ENCODE data around the gene CFAP77.

The CFAP77 gene

DNA sequence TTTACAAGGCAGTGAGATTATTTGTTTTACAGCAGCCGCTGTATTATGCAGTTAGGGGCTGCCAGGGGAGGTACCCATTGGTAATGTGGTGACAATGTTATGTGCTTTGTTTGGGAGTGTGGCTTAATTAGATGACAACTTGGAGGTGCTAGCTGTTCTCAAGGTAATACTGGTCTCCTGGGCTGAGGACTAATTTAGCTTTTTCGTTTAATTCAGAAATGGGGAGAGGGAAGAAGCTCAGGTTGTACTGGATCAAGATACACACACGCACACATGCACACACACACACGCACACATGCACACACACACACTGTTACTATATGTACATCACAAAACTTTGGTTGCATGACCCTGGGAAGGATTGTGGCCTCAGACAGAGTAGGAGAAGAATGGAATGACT, 37.9 kb downstream of the CFAP77 start:
- no peak for DNase-seq (ENCODE audit: low read depth in 1 of 2, low spot score in 1 of 2)

DNA sequence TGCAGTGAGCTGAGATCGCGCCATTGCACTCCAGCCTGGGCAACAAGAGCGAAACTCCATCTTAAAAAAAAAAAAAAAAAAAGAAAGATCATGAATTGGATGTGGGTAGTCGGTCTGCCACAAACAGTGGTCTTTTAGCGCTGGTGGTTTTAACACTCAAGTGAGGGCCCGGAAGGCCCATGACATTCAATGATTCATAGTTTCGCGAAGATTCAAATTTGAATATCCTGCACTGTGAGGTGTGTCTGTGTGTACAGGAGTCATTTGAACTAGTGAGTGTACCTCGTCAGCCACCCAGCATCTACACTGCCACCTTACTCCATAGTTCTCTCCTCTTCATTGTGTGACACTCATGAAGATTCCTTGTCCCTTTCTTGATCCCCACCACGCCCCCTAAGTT, 41.3 kb downstream of the CFAP77 start:
- DNase-seq (ENCODE audit: low read depth in 1 of 2, low spot score in 1 of 2), result no peak

DNA sequence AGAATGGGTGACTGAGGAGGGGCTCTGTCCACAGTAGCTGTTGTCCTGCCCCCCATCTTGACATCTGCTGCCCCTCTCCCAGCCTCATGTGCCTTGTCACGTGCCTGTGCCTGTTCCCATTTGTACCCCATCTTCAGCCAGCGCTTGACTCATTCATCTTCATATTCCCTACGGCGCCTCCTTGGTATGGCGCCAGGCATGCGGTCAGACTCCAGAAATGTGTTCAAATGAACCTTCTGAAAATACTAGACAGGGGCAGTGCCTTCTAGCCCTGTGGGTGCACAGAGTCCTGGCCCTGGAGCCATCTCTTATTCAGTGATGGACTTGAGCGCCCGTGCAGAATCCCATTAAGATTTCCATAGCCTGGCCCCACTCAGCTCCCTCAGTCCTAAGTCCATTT, 46.2 kb downstream of the CFAP77 start:
- DNase-seq (ENCODE audit: low read depth in 1 of 2, low spot score in 1 of 2), result no peak

DNA sequence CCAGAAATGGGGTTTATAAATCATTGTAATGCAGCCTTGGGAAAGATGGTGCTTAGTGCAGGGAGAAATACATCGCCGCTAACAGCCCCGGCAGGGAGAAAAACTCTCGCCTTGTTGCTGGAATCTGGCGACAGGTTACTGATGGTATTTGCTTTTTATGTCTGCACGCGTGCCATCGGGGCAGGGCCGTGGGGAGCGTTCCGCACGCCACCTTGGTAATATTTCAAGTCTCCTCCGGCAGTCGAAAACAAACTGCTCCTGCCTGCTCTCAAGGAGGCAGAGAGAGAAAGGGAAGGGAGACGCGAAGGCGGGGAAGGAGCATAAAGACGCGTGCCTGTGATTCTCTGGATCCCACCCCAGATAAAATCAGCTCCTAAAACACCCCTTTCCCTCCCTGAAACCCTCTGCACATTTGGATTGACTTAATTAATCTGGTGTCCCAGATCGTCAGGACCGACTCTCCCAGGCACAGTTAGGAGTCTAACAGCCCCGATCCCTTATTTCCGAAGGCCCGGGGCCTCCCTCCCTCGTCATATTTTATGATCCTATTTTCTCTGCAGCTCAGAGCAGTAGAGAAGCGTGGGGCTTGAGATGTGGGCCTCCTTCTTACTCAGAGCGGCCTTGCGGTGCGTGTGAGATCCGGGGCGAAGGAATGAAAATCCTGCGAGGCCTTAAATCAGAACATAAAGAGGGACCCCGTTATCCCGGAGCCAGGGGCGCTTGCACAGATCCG, 47.7 kb downstream of the CFAP77 start:
- DNase-seq (ENCODE audit: low read depth in 1 of 2, low spot score in 1 of 2), result no peak

DNA sequence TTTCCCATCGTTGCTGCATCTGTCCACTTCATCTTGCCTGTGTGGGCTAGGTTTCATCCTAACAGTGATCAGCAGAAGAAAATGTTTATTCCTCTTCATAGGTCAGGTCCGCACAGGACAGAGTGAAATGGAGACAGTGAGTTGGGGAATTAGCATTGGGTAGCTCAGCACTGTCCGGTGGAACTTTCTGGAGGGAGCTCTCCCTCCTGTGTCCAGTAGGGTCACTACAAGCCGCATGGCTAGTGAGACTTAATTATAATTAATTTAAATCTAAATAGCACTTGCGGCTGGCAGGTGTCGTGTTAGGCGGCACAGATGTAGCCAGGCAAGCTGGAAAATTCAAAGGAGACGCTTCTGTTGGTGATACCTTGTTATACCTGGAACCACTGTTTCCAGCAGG, 48.4 kb downstream of the CFAP77 start:
- no peak for DNase-seq (ENCODE audit: low read depth in 1 of 2, low spot score in 1 of 2)

DNA sequence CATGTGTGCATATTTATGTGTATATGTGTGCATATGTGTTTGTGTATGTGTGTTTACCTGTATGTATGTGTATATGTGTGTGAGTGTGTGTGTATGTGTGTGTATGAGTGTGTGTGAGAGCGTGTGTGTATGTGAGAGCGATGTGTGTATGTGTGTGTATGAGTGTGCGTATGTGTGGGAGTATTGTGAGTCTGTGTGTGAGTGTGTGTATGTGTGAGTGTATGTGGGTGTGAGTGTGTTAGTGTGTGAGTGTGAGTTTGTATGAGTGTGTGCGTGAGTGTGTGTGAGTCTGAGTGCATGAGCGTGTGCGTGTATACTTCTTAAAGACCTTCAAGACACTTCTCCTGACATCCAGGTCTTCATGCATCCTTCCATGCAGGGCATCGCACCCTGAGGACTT, 49.6 kb downstream of the CFAP77 start:
- DNase-seq (ENCODE audit: low read depth in 1 of 2, low spot score in 1 of 2), result no peak

DNA sequence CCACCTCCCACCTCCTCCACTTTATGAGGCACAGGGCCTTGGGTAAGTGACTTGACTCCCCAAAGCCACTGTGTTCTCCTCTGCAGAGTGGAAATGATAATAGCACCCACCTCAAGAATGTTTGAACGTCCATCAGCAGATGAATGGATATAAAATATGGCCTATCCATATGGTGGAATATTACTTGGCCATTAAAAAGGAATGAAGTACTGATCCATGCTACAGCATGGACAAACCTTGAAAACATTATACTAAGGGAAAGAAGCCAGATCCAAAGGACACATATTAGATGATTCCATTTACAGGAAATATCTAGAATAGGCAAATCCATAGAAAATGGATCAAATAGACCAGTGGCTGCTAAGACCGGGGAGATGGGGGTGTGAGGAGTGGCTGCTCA, 50.2 kb downstream of the CFAP77 start:
- no peak for DNase-seq (ENCODE audit: low read depth in 1 of 2, low spot score in 1 of 2)

DNA sequence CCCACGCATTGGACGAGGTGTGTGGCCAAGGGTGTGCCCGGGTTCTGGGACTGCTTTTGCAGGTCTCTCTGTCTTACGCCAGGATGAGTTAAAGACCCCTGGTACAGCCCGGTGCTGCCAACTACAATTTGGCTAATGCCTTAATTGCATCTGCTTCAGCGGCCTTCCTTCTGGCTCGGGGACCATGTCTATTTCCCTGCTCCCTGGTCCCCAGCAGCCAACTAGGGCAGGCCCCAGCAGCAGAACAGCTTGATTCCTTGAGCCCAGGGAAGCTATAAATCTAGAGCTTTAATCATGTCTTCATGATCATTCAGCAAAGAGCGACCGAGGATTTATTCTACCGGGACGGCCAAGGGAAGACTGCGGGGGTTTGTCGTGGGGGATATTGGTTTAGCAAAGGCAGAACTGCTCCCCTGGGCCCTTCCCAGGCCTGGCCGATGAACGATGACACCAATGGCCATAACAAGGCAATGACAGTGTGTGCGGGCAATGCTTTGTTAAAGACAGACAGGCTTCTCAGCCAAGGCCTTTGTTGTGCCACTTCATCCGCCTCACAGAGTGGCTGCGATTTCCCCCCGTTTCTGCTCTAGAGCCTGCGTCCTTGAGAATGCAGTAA, 51.4 kb downstream of the CFAP77 start:
- no peak for DNase-seq (ENCODE audit: low read depth in 1 of 2, low spot score in 1 of 2)

DNA sequence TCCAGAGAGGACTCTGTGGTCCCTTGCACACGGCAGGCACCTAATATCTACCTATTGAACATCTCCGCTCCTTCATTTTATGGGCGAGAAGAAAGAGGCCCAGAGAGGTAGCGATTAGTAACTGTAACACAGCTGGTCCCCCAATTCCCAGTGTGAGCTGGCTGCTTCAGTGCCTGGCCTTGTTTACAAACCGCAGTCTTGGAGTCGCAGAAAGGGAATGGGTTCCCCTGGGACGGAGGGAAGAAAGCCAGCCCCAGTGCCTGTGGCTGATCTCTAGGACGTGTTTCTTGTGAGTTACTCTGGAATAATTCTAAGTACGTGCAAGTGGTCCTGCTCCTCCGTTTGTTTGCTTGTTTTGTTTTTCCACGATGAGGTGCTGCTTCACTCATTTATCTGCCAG, 52.0 kb downstream of the CFAP77 start:
- DNase-seq (ENCODE audit: low read depth in 1 of 2, low spot score in 1 of 2), result no peak

DNA sequence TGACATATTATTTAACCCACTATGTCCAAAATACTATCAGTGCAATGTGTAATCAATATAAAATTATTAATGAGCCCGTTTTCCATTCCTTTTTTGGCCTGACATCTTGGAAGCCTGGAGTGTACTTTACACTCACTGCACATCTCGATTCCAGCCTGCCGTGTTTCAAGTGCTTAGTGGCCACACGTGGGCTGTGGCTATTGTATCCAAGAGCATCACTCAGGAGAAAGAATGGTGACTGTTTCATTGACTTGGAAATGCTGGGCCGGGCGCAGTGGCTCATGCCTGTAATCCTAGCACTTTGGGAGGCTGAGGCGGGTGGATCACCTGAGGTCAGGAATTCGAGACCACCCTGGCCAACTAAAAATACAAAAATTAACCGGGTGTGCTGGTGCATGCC, 54.5 kb downstream of the CFAP77 start:
- DNase-seq (ENCODE audit: low read depth in 1 of 2, low spot score in 1 of 2), result no peak

DNA sequence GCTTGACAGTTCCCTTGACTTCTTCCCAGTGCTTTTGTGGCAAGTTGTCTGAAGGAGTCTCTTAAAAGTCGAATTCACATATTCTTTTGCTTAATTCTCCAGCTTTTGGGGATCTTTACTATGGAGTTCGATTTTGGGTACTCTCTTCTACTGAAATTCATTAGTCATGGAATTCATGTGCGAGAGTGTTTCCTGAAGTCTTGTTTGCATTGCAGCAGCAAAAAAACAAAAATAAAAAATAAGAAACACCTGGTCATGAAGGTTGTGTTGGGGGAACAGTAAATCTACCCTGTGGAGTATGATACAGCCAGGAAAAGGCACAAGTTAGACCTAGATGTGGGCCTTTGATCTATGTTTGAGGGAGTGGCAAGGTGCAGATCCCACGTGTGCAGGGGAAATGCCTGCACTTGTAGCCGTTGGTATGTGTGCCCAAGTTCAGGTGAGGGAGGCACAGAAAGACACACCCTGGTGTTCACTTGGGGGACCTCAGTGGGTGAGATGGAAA, 55.2 kb downstream of the CFAP77 start:
- DNase-seq (ENCODE audit: low read depth in 1 of 2, low spot score in 1 of 2), result no peak

DNA sequence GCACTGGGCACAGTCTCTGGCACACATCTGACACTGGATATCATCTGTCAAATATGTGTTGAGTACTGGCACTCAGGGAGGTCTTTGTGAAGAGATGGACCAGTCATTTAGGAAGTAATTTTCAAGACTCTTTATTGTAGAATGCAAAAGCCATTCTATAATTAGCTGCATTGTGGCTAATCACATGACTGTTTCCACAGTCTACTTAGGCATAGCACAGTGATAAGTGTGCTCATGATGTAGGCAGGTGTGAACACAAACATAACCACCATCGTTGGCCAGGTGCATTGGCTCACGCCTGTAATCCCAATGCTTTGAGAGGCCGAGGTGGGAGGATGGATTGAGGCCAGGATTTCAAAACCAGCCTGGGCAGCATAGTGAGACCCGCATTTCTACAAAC, 62.2 kb downstream of the CFAP77 start:
- DNase-seq (ENCODE audit: low read depth in 1 of 2, low spot score in 1 of 2), result no peak

DNA sequence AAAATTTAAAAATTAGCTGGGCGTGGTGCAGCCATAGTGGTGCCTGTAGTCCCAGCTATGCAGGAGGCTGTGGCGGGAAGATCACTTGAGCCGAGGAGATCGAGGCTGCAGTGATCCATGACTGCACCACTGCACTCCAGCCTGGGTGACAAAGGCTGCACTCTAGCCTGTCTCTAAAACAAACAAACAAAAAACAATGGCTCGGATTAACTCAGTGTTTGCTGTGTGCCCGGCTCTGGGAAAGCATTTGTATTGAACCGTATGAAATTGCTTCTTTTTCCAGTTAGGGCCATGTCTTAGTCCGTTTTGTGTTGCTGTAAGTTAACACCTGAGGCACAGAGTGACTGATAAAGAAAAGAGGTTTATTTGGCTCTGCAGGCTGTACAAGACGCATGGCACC, 62.6 kb downstream of the CFAP77 start:
- DNase-seq (ENCODE audit: low read depth in 1 of 2, low spot score in 1 of 2), result no peak

DNA sequence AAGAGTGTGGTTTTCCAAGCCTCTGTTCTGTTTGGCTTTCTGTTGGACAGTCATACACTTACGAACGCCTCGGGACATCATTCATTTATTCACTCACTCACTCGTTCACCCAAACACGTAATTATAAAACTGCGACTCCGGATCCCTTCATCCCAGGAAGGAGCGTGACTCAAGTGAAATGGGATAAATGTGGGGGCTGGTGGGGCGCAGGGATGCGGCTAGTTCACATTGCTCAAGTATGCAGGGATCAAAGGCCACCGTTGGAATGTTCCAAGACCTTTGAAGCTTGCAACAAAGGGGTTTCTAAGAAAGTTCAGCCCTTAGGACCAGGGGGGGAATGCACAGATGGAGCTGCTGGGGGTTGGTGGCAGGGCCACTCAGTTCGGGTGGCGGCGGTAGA, 64.2 kb downstream of the CFAP77 start:
- DNase-seq (ENCODE audit: low read depth in 1 of 2, low spot score in 1 of 2), result no peak

DNA sequence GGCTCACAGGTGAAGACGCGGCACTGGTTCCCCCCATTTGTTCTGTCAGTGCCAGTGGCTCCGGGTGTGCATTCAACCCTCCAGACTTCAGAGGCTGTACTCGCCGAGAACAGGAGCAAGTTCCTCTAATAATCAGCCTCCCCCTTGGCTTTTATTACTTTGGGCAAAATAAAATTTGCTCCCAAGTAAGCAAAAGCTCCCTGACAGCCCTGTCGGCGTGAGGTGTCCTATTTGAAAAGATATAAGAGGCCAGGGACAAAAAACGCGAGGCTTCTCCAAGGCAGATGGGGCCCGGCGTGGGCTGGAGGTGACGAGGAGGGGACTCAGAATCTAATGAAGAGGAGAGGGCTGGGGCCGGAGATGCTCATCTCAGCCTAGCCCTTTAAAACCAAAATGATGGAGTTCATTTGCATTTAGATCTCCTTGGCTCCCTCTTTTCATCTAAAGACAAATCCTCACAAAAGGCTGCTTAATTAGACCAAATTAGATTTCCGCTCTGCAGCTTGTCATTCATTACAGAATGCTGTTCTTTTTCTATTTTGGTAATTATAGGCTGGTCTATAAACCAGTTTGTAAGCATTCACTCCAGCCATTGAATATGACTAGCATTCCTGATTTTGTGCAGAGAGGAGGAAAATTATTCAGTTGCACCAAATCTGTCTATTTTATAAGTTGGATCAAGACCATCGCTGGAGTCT, 68.5 kb downstream of the CFAP77 start:
- DNase-seq (ENCODE audit: low read depth in 1 of 2, low spot score in 1 of 2), result no peak

DNA sequence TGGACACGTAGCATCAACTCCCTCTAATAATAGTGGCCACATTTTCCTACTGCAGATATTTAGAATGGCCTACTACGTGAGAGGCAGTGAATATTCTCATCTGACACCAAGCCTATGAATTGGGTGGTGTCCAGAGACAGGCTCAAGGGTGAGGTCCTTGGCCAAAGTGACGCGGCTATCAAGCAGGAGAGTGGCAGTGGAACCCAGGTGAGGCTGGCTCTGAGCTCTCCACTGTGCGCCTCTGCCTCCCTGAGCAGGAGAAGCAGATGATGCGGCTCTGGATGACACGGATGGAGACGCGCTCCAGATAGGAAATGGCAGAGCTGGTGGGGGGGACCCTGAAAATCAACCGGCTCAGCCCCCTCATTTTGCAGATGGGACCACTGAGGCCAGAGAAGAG, 69.7 kb downstream of the CFAP77 start:
- no peak for DNase-seq (ENCODE audit: low read depth in 1 of 2, low spot score in 1 of 2)

DNA sequence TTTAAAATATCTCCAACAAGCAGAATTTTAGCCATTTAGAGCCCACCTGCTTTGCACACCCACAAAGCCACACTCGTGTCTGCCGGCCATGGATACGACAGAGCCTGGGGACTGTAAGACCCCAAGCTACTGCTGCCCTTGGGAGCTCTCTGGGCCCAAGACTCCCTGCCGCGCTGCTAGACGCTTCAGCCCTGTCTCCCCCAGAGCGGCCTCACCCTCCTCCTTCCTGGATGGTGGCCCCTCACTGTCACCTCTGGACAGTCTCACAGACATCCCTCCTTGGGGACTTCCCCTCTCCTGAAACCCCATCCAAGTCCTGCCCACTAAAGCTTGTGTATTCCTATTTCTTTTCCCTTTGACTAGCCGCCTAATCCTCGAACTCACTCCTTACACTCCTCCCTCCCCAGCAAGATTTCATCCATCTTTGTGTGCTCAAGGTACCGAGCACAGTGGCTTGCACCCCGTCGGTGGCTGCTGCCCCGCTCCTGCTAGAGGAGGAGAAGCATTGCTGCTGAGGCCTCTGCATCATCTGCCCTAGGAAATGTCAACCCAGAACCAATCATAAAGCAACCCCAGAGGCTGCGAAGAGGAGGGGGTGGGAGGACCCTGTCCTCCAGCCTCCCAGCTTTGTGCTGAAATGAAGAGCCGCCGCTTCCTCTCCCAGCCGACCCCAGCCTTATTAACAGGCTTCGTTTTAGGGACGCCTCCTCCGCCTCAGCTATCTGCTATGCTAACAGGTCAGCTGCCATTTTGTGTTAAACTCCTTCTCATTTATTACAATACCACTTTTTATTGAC, 71.2 kb downstream of the CFAP77 start:
- DNase-seq (ENCODE audit: low read depth in 1 of 2, low spot score in 1 of 2), result no peak

DNA sequence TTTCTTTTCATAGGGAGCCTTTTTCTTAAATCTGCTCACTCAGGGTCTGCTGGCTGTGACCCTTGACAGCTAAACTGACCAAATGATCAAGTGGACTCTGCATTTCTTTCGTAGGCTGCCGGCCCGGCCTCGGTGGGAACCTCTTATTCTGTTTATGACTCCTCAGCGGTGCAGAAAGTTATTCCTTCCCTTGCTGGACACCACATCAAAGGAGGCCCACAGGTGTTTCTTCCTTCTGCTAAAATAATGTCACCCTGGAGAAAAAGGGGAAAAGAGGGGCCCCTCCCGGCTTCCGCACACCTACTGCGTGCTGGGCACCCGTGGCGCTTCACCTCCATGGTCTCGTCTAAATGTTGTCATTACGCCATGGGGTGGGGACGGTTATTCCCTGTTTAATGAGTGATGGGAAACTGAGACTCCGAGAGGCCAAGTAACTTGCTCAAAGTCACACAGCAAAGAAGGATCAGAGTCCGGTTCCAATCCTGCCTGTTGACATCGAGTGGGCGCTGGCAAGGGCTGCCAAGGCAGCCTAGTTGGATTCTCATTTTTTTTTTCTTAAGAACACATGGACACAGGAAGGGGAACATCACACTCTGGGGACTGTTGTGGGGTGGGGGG, 72.3 kb downstream of the CFAP77 start:
- no peak for DNase-seq (ENCODE audit: low read depth in 1 of 2, low spot score in 1 of 2)

DNA sequence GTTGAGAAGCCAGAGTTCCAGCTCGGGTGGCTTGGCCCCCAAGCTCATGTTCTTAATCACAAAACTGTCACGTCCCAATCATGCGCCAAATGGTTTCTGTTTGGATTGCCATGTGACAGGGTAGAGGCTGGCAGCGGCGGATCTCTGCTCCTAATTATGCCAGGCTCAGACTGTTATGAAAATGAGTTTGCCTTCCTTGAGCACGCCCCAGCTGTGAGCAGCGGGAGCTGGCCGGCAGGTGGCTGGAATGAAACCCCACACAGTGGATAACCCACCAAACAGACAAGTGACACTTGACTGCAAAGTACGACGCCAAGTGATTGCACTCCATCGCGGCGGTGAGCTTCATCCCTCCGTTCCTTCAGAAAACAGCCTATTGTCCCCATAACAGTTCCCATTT, 75.4 kb downstream of the CFAP77 start:
- DNase-seq (ENCODE audit: low read depth in 1 of 2, low spot score in 1 of 2), result no peak

DNA sequence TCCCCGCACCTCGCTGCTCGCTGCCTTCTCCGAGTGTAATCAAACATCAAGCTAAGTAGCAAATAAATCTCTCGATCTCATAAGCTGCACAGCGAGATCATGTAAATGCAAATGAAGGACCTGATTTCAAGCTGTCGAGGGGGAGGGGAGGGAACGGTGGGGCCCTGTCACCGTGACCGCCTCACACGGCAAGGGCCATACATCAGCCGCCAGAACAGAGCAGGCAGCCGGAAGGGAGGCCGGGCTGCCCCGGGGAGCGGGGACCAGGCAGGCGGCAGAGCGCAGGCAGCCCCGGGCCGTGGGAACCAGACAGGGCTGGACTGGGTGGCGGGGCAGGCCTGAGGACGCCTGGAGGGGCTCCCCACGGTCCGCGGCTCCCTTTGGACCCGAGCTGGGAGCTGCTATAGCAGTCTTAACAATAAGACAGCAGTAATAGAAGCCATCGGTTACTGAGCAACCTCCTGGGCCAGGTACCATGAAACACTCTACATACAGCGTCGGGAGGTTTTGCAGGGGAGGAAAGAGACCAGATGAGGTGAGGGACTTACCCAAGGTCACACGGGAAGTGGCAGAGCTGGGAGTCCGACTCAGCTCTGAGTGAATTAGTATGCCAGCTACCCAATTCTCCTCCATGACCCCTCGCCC, 76.8 kb downstream of the CFAP77 start:
- peak in 1 of 2 donors; percentile 15 for DNase-seq (ENCODE audit: low read depth in 1 of 2, low spot score in 1 of 2)

DNA sequence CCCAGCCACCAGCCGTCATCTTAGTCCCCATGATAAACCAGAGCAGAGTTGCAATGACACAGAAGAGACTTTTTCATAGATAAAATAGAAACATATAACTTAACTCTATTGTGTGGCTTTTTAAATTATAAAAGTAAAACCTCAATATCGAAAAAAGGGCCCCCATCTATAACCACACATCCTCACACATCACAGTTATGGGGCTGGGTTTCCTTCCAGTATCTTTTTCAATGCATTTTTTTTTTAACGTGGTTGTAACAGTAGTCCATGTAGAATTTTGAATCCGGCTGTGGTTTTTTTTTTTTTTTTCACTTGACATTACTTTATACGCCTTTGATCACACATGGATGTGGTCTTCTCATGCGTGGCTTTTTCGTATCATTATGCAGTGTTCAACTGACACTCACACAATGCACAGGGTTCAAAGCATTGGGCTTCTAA, 77.4 kb downstream of the CFAP77 start:
- DNase-seq (ENCODE audit: low read depth in 1 of 2, low spot score in 1 of 2), result no peak
